Thyroid gland (tissue), 4 donors: ENCODE data around the gene UBE2L3.

Experiments
- POLR2A ChIP-seq, 2 donors: fragments of 450-650 bp; IDR thresholded peaks; one replicate each; pipeline ENCODE4 v1.6.1; 2017; ENCODE audit warnings: antibody characterized with exemption in 2 of 2, mild to moderate bottlenecking in 2 of 2, moderate library complexity in 1 of 2
- TF ChIP-seq, protein P1 (sequence below), 6 experiments: fragments of 200-600 bp in 3 of 6; fragments of 450-650 bp in 3 of 6; sonication (generic) in 3 of 6; IDR thresholded peaks; one replicate each; pipeline ENCODE4 v1.5.1; 2016 to 2019; ENCODE audit warnings: antibody characterized with exemption in 6 of 6, mild to moderate bottlenecking in 2 of 6, inconsistent platforms in 1 of 6, moderate library complexity in 1 of 6

DNA sequence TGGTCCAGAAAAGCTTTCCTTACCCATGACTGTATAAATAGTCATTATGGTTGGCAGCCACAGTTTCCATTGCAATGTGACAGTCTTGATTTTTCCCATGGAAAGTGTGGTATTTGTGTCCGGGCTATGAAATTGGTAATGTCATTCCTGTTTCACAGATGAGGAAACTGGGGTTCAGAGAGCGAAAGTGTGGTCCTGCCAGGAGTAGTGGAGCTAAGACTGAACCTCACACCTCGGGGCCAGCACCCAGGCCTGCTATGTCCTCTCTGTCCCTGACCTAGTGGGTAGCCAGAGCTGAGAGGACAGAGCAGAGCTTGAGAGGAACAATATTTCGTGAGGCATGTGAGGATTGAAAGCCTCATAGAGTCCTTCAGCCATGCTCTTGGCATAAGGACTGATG is 63.5 kb downstream of the UBE2L3 start:
- no peak for TF ChIP-seq POLR2A (IDR thresholded peaks at IDR 0.05)
- TF ChIP-seq, protein P1, sequence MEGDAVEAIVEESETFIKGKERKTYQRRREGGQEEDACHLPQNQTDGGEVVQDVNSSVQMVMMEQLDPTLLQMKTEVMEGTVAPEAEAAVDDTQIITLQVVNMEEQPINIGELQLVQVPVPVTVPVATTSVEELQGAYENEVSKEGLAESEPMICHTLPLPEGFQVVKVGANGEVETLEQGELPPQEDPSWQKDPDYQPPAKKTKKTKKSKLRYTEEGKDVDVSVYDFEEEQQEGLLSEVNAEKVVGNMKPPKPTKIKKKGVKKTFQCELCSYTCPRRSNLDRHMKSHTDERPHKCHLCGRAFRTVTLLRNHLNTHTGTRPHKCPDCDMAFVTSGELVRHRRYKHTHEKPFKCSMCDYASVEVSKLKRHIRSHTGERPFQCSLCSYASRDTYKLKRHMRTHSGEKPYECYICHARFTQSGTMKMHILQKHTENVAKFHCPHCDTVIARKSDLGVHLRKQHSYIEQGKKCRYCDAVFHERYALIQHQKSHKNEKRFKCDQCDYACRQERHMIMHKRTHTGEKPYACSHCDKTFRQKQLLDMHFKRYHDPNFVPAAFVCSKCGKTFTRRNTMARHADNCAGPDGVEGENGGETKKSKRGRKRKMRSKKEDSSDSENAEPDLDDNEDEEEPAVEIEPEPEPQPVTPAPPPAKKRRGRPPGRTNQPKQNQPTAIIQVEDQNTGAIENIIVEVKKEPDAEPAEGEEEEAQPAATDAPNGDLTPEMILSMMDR (IDR thresholded peaks at IDR 0.05): no peak
